ENCODE results near the gene DTWD1.

GRCh38 chr15:49656734-49657133 lies 35.9 kb downstream of the DTWD1 start:
- TF ChIP-seq NRF1 (conservative IDR thresholded peaks at IDR 0.05; ENCODE audit: low read depth, low read length) (no peak), SIN3A (IDR thresholded peaks at IDR 0.05; ENCODE audit: low read depth, low read length) (no peak), ATF7 (IDR thresholded peaks at IDR 0.05; ENCODE audit: low read depth) (no peak), EZH2 (IDR thresholded peaks at IDR 0.05; ENCODE audit: borderline replicate concordance, control insufficient read depth, low read depth, low read length) (no peak), CEBPB (IDR thresholded peaks at IDR 0.05; ENCODE audit: borderline replicate concordance in 1 of 2, low read depth in 2 of 2, low read length in 2 of 2) (no peak), POLR2A (IDR thresholded peaks at IDR 0.05; ENCODE audit: low read depth, low read length) (no peak), BMI1 (IDR thresholded peaks at IDR 0.05; ENCODE audit: borderline replicate concordance) (no peak), MTA2 (IDR thresholded peaks at IDR 0.05; ENCODE audit: low read depth) (no peak), CBFB (IDR thresholded peaks at IDR 0.05; ENCODE audit: low read depth) (no peak), DPF2 (IDR thresholded peaks at IDR 0.05) (no peak), JUNB (IDR thresholded peaks at IDR 0.05) (no peak), FOXM1 (IDR thresholded peaks at IDR 0.05; ENCODE audit: low read depth, low read length) (no peak)
- TF ChIP-seq, protein P1, sequence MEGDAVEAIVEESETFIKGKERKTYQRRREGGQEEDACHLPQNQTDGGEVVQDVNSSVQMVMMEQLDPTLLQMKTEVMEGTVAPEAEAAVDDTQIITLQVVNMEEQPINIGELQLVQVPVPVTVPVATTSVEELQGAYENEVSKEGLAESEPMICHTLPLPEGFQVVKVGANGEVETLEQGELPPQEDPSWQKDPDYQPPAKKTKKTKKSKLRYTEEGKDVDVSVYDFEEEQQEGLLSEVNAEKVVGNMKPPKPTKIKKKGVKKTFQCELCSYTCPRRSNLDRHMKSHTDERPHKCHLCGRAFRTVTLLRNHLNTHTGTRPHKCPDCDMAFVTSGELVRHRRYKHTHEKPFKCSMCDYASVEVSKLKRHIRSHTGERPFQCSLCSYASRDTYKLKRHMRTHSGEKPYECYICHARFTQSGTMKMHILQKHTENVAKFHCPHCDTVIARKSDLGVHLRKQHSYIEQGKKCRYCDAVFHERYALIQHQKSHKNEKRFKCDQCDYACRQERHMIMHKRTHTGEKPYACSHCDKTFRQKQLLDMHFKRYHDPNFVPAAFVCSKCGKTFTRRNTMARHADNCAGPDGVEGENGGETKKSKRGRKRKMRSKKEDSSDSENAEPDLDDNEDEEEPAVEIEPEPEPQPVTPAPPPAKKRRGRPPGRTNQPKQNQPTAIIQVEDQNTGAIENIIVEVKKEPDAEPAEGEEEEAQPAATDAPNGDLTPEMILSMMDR (IDR thresholded peaks at IDR 0.05 in 2 of 3, conservative IDR thresholded peaks at IDR 0.05 in 1 of 3; ENCODE audit: control insufficient read depth in 2 of 3, extremely low read depth in 1 of 3, insufficient read depth in 1 of 3, low read depth in 3 of 3, low read length in 3 of 3), result no peak
- TF ChIP-seq, protein P2, sequence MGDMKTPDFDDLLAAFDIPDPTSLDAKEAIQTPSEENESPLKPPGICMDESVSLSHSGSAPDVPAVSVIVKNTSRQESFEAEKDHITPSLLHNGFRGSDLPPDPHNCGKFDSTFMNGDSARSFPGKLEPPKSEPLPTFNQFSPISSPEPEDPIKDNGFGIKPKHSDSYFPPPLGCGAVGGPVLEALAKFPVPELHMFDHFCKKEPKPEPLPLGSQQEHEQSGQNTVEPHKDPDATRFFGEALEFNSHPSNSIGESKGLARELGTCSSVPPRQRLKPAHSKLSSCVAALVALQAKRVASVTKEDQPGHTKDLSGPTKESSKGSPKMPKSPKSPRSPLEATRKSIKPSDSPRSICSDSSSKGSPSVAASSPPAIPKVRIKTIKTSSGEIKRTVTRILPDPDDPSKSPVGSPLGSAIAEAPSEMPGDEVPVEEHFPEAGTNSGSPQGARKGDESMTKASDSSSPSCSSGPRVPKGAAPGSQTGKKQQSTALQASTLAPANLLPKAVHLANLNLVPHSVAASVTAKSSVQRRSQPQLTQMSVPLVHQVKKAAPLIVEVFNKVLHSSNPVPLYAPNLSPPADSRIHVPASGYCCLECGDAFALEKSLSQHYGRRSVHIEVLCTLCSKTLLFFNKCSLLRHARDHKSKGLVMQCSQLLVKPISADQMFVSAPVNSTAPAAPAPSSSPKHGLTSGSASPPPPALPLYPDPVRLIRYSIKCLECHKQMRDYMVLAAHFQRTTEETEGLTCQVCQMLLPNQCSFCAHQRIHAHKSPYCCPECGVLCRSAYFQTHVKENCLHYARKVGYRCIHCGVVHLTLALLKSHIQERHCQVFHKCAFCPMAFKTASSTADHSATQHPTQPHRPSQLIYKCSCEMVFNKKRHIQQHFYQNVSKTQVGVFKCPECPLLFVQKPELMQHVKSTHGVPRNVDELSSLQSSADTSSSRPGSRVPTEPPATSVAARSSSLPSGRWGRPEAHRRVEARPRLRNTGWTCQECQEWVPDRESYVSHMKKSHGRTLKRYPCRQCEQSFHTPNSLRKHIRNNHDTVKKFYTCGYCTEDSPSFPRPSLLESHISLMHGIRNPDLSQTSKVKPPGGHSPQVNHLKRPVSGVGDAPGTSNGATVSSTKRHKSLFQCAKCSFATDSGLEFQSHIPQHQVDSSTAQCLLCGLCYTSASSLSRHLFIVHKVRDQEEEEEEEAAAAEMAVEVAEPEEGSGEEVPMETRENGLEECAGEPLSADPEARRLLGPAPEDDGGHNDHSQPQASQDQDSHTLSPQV (IDR thresholded peaks at IDR 0.05), result no peak

Measured in GM12878 (cell line).